Mesenchymal stem cell (in vitro differentiated cells and primary cell): ENCODE results near the gene KPNA4.
"Not testable (repeated sequence)": the region's sequence is repeated elsewhere in the genome, so short reads cannot be mapped to it uniquely, and the experiment has no call there.

Experiments
- DNase-seq: peaks from one replicate; pipeline ENCODE4 v3.0.0-alpha.2; 2013
- H2AFZ ChIP-seq: one replicate; pipeline ENCODE4 v1.6.1; 2013; ENCODE audit warnings: low read depth, mild to moderate bottlenecking, control low read depth, inconsistent platforms, low read length, moderate library complexity
- H2AK5ac ChIP-seq: 2 replicates; pipeline ENCODE4 v1.6.1; 2013; ENCODE audit warnings: low read length, moderate library complexity, mild to moderate bottlenecking, inconsistent platforms; ENCODE audit not compliant: severe bottlenecking
- H2BK120ac ChIP-seq: one replicate; pipeline ENCODE4 v1.6.1; 2013; ENCODE audit warnings: low read depth, mild to moderate bottlenecking, inconsistent platforms, low read length, moderate library complexity
- H2BK12ac ChIP-seq, 2 experiments: one replicate each; pipeline ENCODE4 v1.6.1; 2013; ENCODE audit warnings: inconsistent platforms in 2 of 2, low read length in 2 of 2, mild to moderate bottlenecking in 2 of 2, moderate library complexity in 2 of 2, control low read depth in 1 of 2
- H2BK15ac ChIP-seq: one replicate; pipeline ENCODE4 v1.6.1; 2013; ENCODE audit warnings: mild to moderate bottlenecking, low read depth, inconsistent platforms; ENCODE audit not compliant: poor library complexity, severe bottlenecking
- H2BK5ac ChIP-seq: 2 replicates; pipeline ENCODE4 v1.6.1; 2013; ENCODE audit warnings: low read depth, mild to moderate bottlenecking, low read length, control low read depth, inconsistent platforms; ENCODE audit not compliant: poor library complexity, severe bottlenecking
- H3K14ac ChIP-seq, 2 experiments: one replicate each; pipeline ENCODE4 v1.6.1; 2013; ENCODE audit warnings: inconsistent platforms in 2 of 2, low read length in 2 of 2, control low read depth in 1 of 2, mild to moderate bottlenecking in 1 of 2, moderate library complexity in 1 of 2
- H3K18ac ChIP-seq, 2 experiments: one replicate each; pipeline ENCODE4 v1.6.1; 2013; ENCODE audit warnings: inconsistent platforms in 2 of 2, low read length in 2 of 2, control low read depth in 1 of 2, low read depth in 1 of 2, mild to moderate bottlenecking in 1 of 2
- H3K23ac ChIP-seq, 2 experiments: one replicate each; pipeline ENCODE4 v1.6.1; 2013; ENCODE audit warnings: inconsistent platforms in 2 of 2, low read length in 2 of 2, mild to moderate bottlenecking in 2 of 2, moderate library complexity in 2 of 2, control low read depth in 1 of 2
- H3K27ac ChIP-seq: 2 replicates; pipeline ENCODE4 v1.5.1; 2013; ENCODE audit warnings: mild to moderate bottlenecking, moderate library complexity, low read length, control low read depth, inconsistent platforms; ENCODE audit not compliant: poor library complexity, severe bottlenecking
- H3K27me3 ChIP-seq, 2 experiments: 2 replicates each; pipeline versions ENCODE4 v1.6.1 to v1.7.0; 2013; ENCODE audit warnings: low read length in 2 of 2, mild to moderate bottlenecking in 2 of 2, moderate library complexity in 2 of 2, control low read depth in 1 of 2, inconsistent platforms in 1 of 2; ENCODE audit not compliant: control insufficient read depth in 1 of 2, insufficient read depth in 1 of 2
- H3K36me3 ChIP-seq, 2 experiments: 2 replicates each; pipeline versions ENCODE4 v1.6.1 to v1.7.0; 2013; ENCODE audit warnings: low read length in 2 of 2, control low read depth in 1 of 2, inconsistent platforms in 1 of 2, low read depth in 1 of 2, mild to moderate bottlenecking in 1 of 2; ENCODE audit not compliant: insufficient read depth in 2 of 2, control insufficient read depth in 1 of 2
- H3K4ac ChIP-seq, 2 experiments: one replicate each; pipeline ENCODE4 v1.6.1; 2013; ENCODE audit warnings: inconsistent platforms in 2 of 2, low read length in 2 of 2, mild to moderate bottlenecking in 2 of 2, moderate library complexity in 2 of 2, control low read depth in 1 of 2, low read depth in 1 of 2
- H3K4me1 ChIP-seq: 2 replicates; pipeline ENCODE4 v1.6.1; 2013; ENCODE audit warnings: low read depth, low read length, control low read depth; ENCODE audit not compliant: control insufficient read depth, insufficient read depth
- H3K4me2 ChIP-seq: 2 replicates; pipeline ENCODE4 v1.6.1; 2013; ENCODE audit warnings: low read length, mild to moderate bottlenecking, inconsistent platforms; ENCODE audit not compliant: poor library complexity, severe bottlenecking
- H3K4me3 ChIP-seq, 2 experiments: 2 replicates each; pipeline versions ENCODE4 v1.5.1 to v1.7.0; 2013; ENCODE audit warnings: low read length in 2 of 2, mild to moderate bottlenecking in 2 of 2, control low read depth in 1 of 2, low read depth in 1 of 2; ENCODE audit not compliant: insufficient read depth in 1 of 2
- H3K79me1 ChIP-seq: replicated peaks from 2 replicates; pipeline ENCODE4 v1.6.1; 2013; ENCODE audit warnings: mild to moderate bottlenecking, control low read depth, low read length, inconsistent platforms; ENCODE audit not compliant: poor library complexity, severe bottlenecking
- H3K9ac ChIP-seq: 2 replicates; pipeline ENCODE4 v1.7.0; 2013; ENCODE audit warnings: mild to moderate bottlenecking, low read length, moderate library complexity
- H3K9me3 ChIP-seq: 2 replicates; pipeline ENCODE4 v1.7.0; 2013; ENCODE audit warnings: mild to moderate bottlenecking, low read length; ENCODE audit not compliant: control insufficient read depth
- H4K8ac ChIP-seq: one replicate; pipeline ENCODE4 v1.6.1; 2013; ENCODE audit warnings: inconsistent platforms, mild to moderate bottlenecking, low read length, moderate library complexity
- H4K91ac ChIP-seq: one replicate; pipeline ENCODE4 v1.6.1; 2013; ENCODE audit warnings: mild to moderate bottlenecking, low read length, inconsistent platforms
- WGBS: methylation state at CpG from one replicate; pipeline ENCODE4 v1.1.7; 2013; ENCODE audit warnings: mixed read lengths; 5-methylcytosine and 5-hydroxymethylcytosine counted together

Gene KPNA4

GRCh38 chr3:160608870-160609269 is 43.5 kb upstream of the KPNA4 start:
- H3K79me1 ChIP-seq: no peaks in the 10 kb centered on the region
- H4K91ac ChIP-seq: no peak overlapping the region
- peaks cover 0 to 15% of the 10 kb centered on the region in 2 experiments for H3K27me3 ChIP-seq
- no peaks in the 10 kb centered on the region for H3K9me3 ChIP-seq
- H3K4me2 ChIP-seq: no peak overlapping the region
- H3K27ac ChIP-seq: no peak overlapping the region
- H2AK5ac ChIP-seq: no peak overlapping the region
- no peaks in the 10 kb centered on the region for H3K4me1 ChIP-seq
- H3K36me3 ChIP-seq: no peaks in the 10 kb centered on the region
- H3K4ac ChIP-seq: no peak overlapping the region
- H3K14ac ChIP-seq: no peak overlapping the region
- H2BK12ac ChIP-seq: no peak overlapping the region
- no peak overlapping the region for H3K18ac ChIP-seq
- no peak overlapping the region for H4K8ac ChIP-seq
- WGBS: 17% methylated on average over 1 of the region's 2 CpGs
- no peak overlapping the region for H3K9ac ChIP-seq
- no peak for DNase-seq
- H3K4me3 ChIP-seq: no peak overlapping the region
- H2BK120ac ChIP-seq: no peak overlapping the region
- H2BK5ac ChIP-seq: no peak overlapping the region
- H3K23ac ChIP-seq: no peak overlapping the region
- no peak overlapping the region for H2AFZ ChIP-seq
- H2BK15ac ChIP-seq: no peak overlapping the region

GRCh38 chr3:160607826-160608225 is 42.5 kb upstream of the KPNA4 start:
- H3K4ac ChIP-seq: no peak overlapping the region
- no peaks in the 10 kb centered on the region for H3K79me1 ChIP-seq
- no peak overlapping the region for H3K4me2 ChIP-seq
- H3K9me3 ChIP-seq: no peaks in the 10 kb centered on the region
- no peak overlapping the region for H3K4me3 ChIP-seq
- no peak overlapping the region for H3K27ac ChIP-seq
- no peak overlapping the region for H2BK120ac ChIP-seq
- WGBS: 71% methylated on average over 3 of the region's 3 CpGs
- no peak overlapping the region for H3K14ac ChIP-seq
- H3K36me3 ChIP-seq: no peaks in the 10 kb centered on the region
- H3K9ac ChIP-seq: no peak overlapping the region
- no peaks in the 10 kb centered on the region for H3K4me1 ChIP-seq
- H3K27me3 ChIP-seq: peaks cover 0 to 11% of the 10 kb centered on the region in 2 experiments
- no peak overlapping the region for H2AK5ac ChIP-seq
- no peak overlapping the region for H3K23ac ChIP-seq
- no peak overlapping the region for H2BK12ac ChIP-seq
- no peak overlapping the region for H2AFZ ChIP-seq
- H4K8ac ChIP-seq: no peak overlapping the region
- no peak overlapping the region for H2BK5ac ChIP-seq
- H4K91ac ChIP-seq: no peak overlapping the region
- no peak for DNase-seq
- no peak overlapping the region for H2BK15ac ChIP-seq
- H3K18ac ChIP-seq: no peak overlapping the region

- Histone ChIP-seq H2BK12ac (no peak overlapping the region), H2BK120ac (no peak overlapping the region), H3K4ac (no peak overlapping the region), H3K79me1 (no peaks in the 10 kb centered on the region), H2BK15ac (no peak overlapping the region), H4K91ac (no peak overlapping the region), H2AFZ (no peak overlapping the region), H4K8ac (no peak overlapping the region), H3K4me3 (no peak overlapping the region), H3K9me3 (no peaks in the 10 kb centered on the region), H3K4me1 (no peaks in the 10 kb centered on the region), H3K23ac (no peak overlapping the region), H3K18ac (no peak overlapping the region), H3K14ac (no peak overlapping the region), H2AK5ac (no peak overlapping the region), H3K9ac (no peak overlapping the region), H3K27ac (no peak overlapping the region), H3K4me2 (no peak overlapping the region), H3K36me3 (no peaks in the 10 kb centered on the region), H3K27me3 (no peaks in the 10 kb centered on the region), H2BK5ac (no peak overlapping the region)
- no peak for DNase-seq
Observed at GRCh38 chr3:160605315-160605714, 39.9 kb upstream of the KPNA4 start.

GRCh38 chr3:160603845-160604244 is 38.5 kb upstream of the KPNA4 start:
- no CpG with 5 or more reads among the region's 3 CpGs for WGBS

More at GRCh38 chr3:160603845-160604244, 38.5 kb upstream of the KPNA4 start:
- not testable (repeated sequence) for H3K27me3 ChIP-seq, H2BK5ac ChIP-seq, DNase-seq, H2BK120ac ChIP-seq, H2AK5ac ChIP-seq, H3K4me1 ChIP-seq, H3K4ac ChIP-seq, H3K14ac ChIP-seq, H3K9me3 ChIP-seq, H2BK15ac ChIP-seq, H3K79me1 ChIP-seq, H3K27ac ChIP-seq, H3K36me3 ChIP-seq, H3K4me3 ChIP-seq, H2BK12ac ChIP-seq, H4K91ac ChIP-seq, H3K23ac ChIP-seq, H3K9ac ChIP-seq, H3K18ac ChIP-seq, H2AFZ ChIP-seq, H3K4me2 ChIP-seq, H4K8ac ChIP-seq
